Nephron progenitor cell (in vitro differentiated cells): ENCODE measurements around the gene ZNF44.

ENCODE experiments used
- DNase-seq: peaks from one replicate; pipeline ENCODE4 v3.0.0; 2021
- H3K27ac Mint-ChIP-seq: 2 replicates; pipeline ENCODE4 v1.8.0; 2021; ENCODE audit warnings: mild to moderate bottlenecking, moderate library complexity, mixed read lengths
- H3K27me3 Mint-ChIP-seq: 2 replicates; pipeline ENCODE4 v1.8.0; 2021; ENCODE audit warnings: mild to moderate bottlenecking, low read depth, mixed read lengths; ENCODE audit not compliant: poor library complexity
- H3K36me3 Mint-ChIP-seq: 2 replicates; pipeline ENCODE4 v1.8.0; 2021; ENCODE audit warnings: low read depth, mixed read lengths
- H3K4me1 Mint-ChIP-seq: 2 replicates; pipeline ENCODE4 v1.8.0; 2021; ENCODE audit warnings: mixed read lengths
- H3K4me3 Mint-ChIP-seq: 2 replicates; pipeline ENCODE4 v1.8.0; 2021; ENCODE audit warnings: mild to moderate bottlenecking, moderate library complexity, mixed read lengths
- H3K9me3 Mint-ChIP-seq: 2 replicates; pipeline ENCODE4 v1.8.0; 2021; ENCODE audit warnings: mild to moderate bottlenecking, moderate library complexity, mixed read lengths
- CTCF ChIP-seq: fragments of 200-600 bp; sonication (generic); IDR thresholded peaks from 2 replicates; pipeline ENCODE4 v1.5.0; 2021; ENCODE audit warnings: antibody characterized with exemption

The ZNF44 gene

GRCh38 chr19:12272386-12272785 lies 22.3 kb downstream of the ZNF44 start:
- H3K27ac Mint-ChIP-seq: no peak overlapping the region
- no peak for TF ChIP-seq CTCF
- no peak for DNase-seq
- H3K36me3 Mint-ChIP-seq: peaks cover 83% of the 10 kb centered on the region
- no peaks in the 10 kb centered on the region for H3K27me3 Mint-ChIP-seq
- no peaks in the 10 kb centered on the region for H3K4me1 Mint-ChIP-seq
- peaks cover 96% of the 10 kb centered on the region for H3K9me3 Mint-ChIP-seq
- no peak overlapping the region for H3K4me3 Mint-ChIP-seq

- Mint-ChIP-seq H3K27ac (no peak overlapping the region), H3K36me3 (peaks cover 67% of the 10 kb centered on the region), H3K4me3 (no peak overlapping the region), H3K9me3 (peaks cover 94% of the 10 kb centered on the region), H3K27me3 (no peaks in the 10 kb centered on the region), H3K4me1 (no peaks in the 10 kb centered on the region)
- TF ChIP-seq CTCF: no peak
- no peak for DNase-seq
These were observed 23.8 kb downstream of the ZNF44 start for GRCh38 chr19:12270854-12271253.

- Mint-ChIP-seq H3K36me3 (peaks cover 34% of the 10 kb centered on the region), H3K4me3 (no peak overlapping the region), H3K27ac (no peak overlapping the region), H3K4me1 (no peaks in the 10 kb centered on the region), H3K9me3 (peaks cover 85% of the 10 kb centered on the region), H3K27me3 (peaks cover 4% of the 10 kb centered on the region)
- no peak for DNase-seq
- TF ChIP-seq CTCF: no peak
These were observed 28.6 kb downstream of the ZNF44 start for GRCh38 chr19:12265921-12266704.

- H3K9me3 Mint-ChIP-seq: peaks cover 75% of the 10 kb centered on the region
- H3K27me3 Mint-ChIP-seq: peaks cover 4% of the 10 kb centered on the region
- TF ChIP-seq CTCF: no peak
- DNase-seq: no peak
- H3K27ac Mint-ChIP-seq: no peak overlapping the region
- no peaks in the 10 kb centered on the region for H3K4me1 Mint-ChIP-seq
- peaks cover 13% of the 10 kb centered on the region for H3K36me3 Mint-ChIP-seq
- no peak overlapping the region for H3K4me3 Mint-ChIP-seq
These were observed 33.1 kb downstream of the ZNF44 start for GRCh38 chr19:12261554-12261953.

GRCh38 chr19:12260861-12261260 lies 33.8 kb downstream of the ZNF44 start:
- no peak overlapping the region for H3K27ac Mint-ChIP-seq
- H3K27me3 Mint-ChIP-seq: peaks cover 4% of the 10 kb centered on the region
- peaks cover 78% of the 10 kb centered on the region for H3K9me3 Mint-ChIP-seq
- H3K4me1 Mint-ChIP-seq: no peaks in the 10 kb centered on the region
- no peak overlapping the region for H3K4me3 Mint-ChIP-seq
- DNase-seq: no peak
- peaks cover 13% of the 10 kb centered on the region for H3K36me3 Mint-ChIP-seq
- no peak for TF ChIP-seq CTCF

GRCh38 chr19:12260236-12260635 lies 34.4 kb downstream of the ZNF44 start:
- no peak for DNase-seq
- Mint-ChIP-seq H3K4me3 (no peak overlapping the region), H3K36me3 (peaks cover 9% of the 10 kb centered on the region), H3K4me1 (no peaks in the 10 kb centered on the region), H3K9me3 (peaks cover 77% of the 10 kb centered on the region), H3K27me3 (peaks cover 4% of the 10 kb centered on the region), H3K27ac (no peak overlapping the region)
- TF ChIP-seq CTCF: no peak
